IMR-90 (cell line): ENCODE data around the gene IGBP1. TPM values are rescaled to one million over a fixed set of nuclear protein-coding genes. Genes with fewer than 3 reads are reported as not detected.

Experiments used
- ATAC-seq: fragments of 200-7000 bp; cut with Tn5 transposase; 2 replicates; pipeline ENCODE4 v1.9.1; 2020; ENCODE audit warnings: low read depth, mild to moderate bottlenecking, moderate library complexity
- BruUV-seq: library from RNA; stranded (reverse); fragments of 400-500 nt; replicated peaks from 2 replicates; lab custom pipeline; 2021; lab: Mats Ljungman, UMichigan
- CTCF ChIA-PET: fragments of 300-600 bp; formaldehyde crosslinking; extraction: SDS; loops from one replicate; lab custom pipeline; 2021; ENCODE audit warnings: antibody characterized with exemption; lab: Yijun Ruan, JAX
- POLR2A ChIA-PET: fragments of 300-600 bp; sonication (Branson Sonifier 250); formaldehyde crosslinking; loops from one replicate; lab custom pipeline; 2022; ENCODE audit warnings: antibody characterized with exemption; ENCODE audit not compliant: unreplicated experiment; lab: Charles Lee
- DNase-seq: peaks from one replicate; pipeline ENCODE4 v3.0.0; 2013
- H2AFZ ChIP-seq: replicated peaks from 2 replicates; pipeline ENCODE3; 2013; ENCODE audit warnings: low read length, mild to moderate bottlenecking; ENCODE audit not compliant: poor library complexity
- H2AK5ac ChIP-seq: 2 replicates; pipeline ENCODE4 v1.6.1; 2013; ENCODE audit warnings: low read depth, low read length, inconsistent platforms
- H2AK9ac ChIP-seq: replicated peaks from 2 replicates; pipeline ENCODE3; 2013; ENCODE audit warnings: mild to moderate bottlenecking, low read depth, low read length, moderate library complexity; ENCODE audit not compliant: poor library complexity
- H2BK120ac ChIP-seq: 2 replicates; pipeline ENCODE4 v1.6.1; 2013; ENCODE audit warnings: low read depth, low read length, inconsistent platforms
- H2BK15ac ChIP-seq: 3 replicates; pipeline ENCODE4 v1.6.1; 2013; ENCODE audit warnings: low read depth, low read length, inconsistent platforms
- H2BK20ac ChIP-seq: 2 replicates; pipeline ENCODE4 v1.6.1; 2013; ENCODE audit warnings: low read depth, mild to moderate bottlenecking, inconsistent platforms, low read length, moderate library complexity
- H2BK5ac ChIP-seq: 2 replicates; pipeline ENCODE4 v1.6.1; 2013; ENCODE audit warnings: mild to moderate bottlenecking, low read depth, low read length, inconsistent platforms; ENCODE audit not compliant: poor library complexity, severe bottlenecking
- H3K14ac ChIP-seq: replicated peaks from 2 replicates; pipeline ENCODE4 v1.6.1; 2013; ENCODE audit warnings: low read depth, low read length, inconsistent platforms
- H3K18ac ChIP-seq: 2 replicates; pipeline ENCODE4 v1.6.1; 2013; ENCODE audit warnings: low read depth, low read length, control low read depth
- H3K23ac ChIP-seq: 2 replicates; pipeline ENCODE4 v1.6.1; 2013; ENCODE audit warnings: low read depth, low read length, inconsistent platforms
- H3K27ac ChIP-seq: 2 replicates; pipeline ENCODE4 v1.5.1; 2013; ENCODE audit warnings: mild to moderate bottlenecking, control low read depth, low read length; ENCODE audit not compliant: insufficient read depth
- H3K27me3 ChIP-seq: 2 replicates; pipeline ENCODE4 v1.6.1; 2013; ENCODE audit warnings: low read length; ENCODE audit not compliant: control insufficient read depth, insufficient read depth
- H3K36me3 ChIP-seq: 2 replicates; pipeline ENCODE4 v1.6.1; 2013; ENCODE audit warnings: low read length, mixed read lengths; ENCODE audit not compliant: control insufficient read depth, insufficient read depth
- H3K4ac ChIP-seq: 2 replicates; pipeline ENCODE4 v1.6.1; 2013; ENCODE audit warnings: low read depth, low read length, inconsistent platforms
- H3K4me1 ChIP-seq: 2 replicates; pipeline ENCODE4 v1.6.1; 2013; ENCODE audit warnings: low read length, mixed read lengths; ENCODE audit not compliant: control insufficient read depth, insufficient read depth
- H3K4me2 ChIP-seq: 2 replicates; pipeline ENCODE4 v1.6.1; 2013; ENCODE audit warnings: low read depth, mild to moderate bottlenecking, control low read depth, low read length, moderate library complexity
- H3K4me3 ChIP-seq: 2 replicates; pipeline ENCODE4 v1.5.1; 2013; ENCODE audit warnings: low read depth, mild to moderate bottlenecking, control low read depth, low read length, moderate library complexity; ENCODE audit not compliant: insufficient read depth
- H3K56ac ChIP-seq: 2 replicates; pipeline ENCODE4 v1.6.1; 2013; ENCODE audit warnings: low read length, inconsistent platforms; ENCODE audit not compliant: insufficient read depth; ENCODE audit errors: extremely low read depth
- H3K79me1 ChIP-seq, 2 experiments: 2 replicates each; pipeline ENCODE4 v1.6.1; 2013; ENCODE audit warnings: low read length in 2 of 2, inconsistent platforms in 1 of 2, low read depth in 1 of 2
- H3K9ac ChIP-seq: 2 replicates; pipeline ENCODE4 v1.6.1; 2013; ENCODE audit warnings: low read depth, low read length, control low read depth
- H3K9me1 ChIP-seq: 2 replicates; pipeline ENCODE4 v1.6.1; 2013; ENCODE audit warnings: low read length, inconsistent platforms; ENCODE audit not compliant: insufficient read depth
- H3K9me3 ChIP-seq: 2 replicates; pipeline ENCODE4 v1.6.1; 2013; ENCODE audit warnings: low read length; ENCODE audit not compliant: control insufficient read depth, insufficient read depth
- H4K20me1 ChIP-seq: 2 replicates; pipeline ENCODE4 v1.6.1; 2013; ENCODE audit warnings: low read length, inconsistent platforms; ENCODE audit not compliant: insufficient read depth
- H4K5ac ChIP-seq: 2 replicates; pipeline ENCODE4 v1.6.1; 2013; ENCODE audit warnings: mild to moderate bottlenecking, low read depth, low read length, control low read depth
- H4K8ac ChIP-seq, 2 experiments: 2 replicates each; pipeline ENCODE4 v1.6.1; 2013; ENCODE audit warnings: low read depth in 2 of 2, low read length in 2 of 2, control low read depth in 1 of 2, inconsistent platforms in 1 of 2
- H4K91ac ChIP-seq: 2 replicates; pipeline ENCODE4 v1.6.1; 2013; ENCODE audit warnings: low read depth, low read length, inconsistent platforms; ENCODE audit not compliant: insufficient read depth
- BHLHE40 ChIP-seq: fragments of 150-350 bp; IDR thresholded peaks from 2 replicates; pipeline ENCODE4 v1.6.1; 2016; ENCODE audit warnings: mild to moderate bottlenecking, low read depth, low read length
- CEBPB ChIP-seq: IDR thresholded peaks from 2 replicates; pipeline ENCODE4 v1.6.1; 2012; ENCODE audit warnings: low read depth, low read length, improper control_type of control experiment
- CHD1 ChIP-seq: IDR thresholded peaks from 2 replicates; pipeline ENCODE4 v1.6.1; 2012; ENCODE audit warnings: low read depth, low read length, improper control_type of control experiment
- ELK1 ChIP-seq: fragments of 150-350 bp; IDR thresholded peaks from 2 replicates; pipeline ENCODE4 v1.6.1; 2016; ENCODE audit warnings: low read depth, mild to moderate bottlenecking, low read length, moderate library complexity, borderline replicate concordance
- FOS ChIP-seq: fragments of 150-350 bp; IDR thresholded peaks from 2 replicates; pipeline ENCODE4 v1.6.1; 2016; ENCODE audit warnings: low read depth, low read length
- MAFK ChIP-seq: IDR thresholded peaks from 2 replicates; pipeline ENCODE4 v1.6.1; 2012; ENCODE audit warnings: low read depth, low read length, improper control_type of control experiment
- MAZ ChIP-seq: IDR thresholded peaks from 2 replicates; pipeline ENCODE4 v1.6.1; 2012; ENCODE audit warnings: low read depth, mild to moderate bottlenecking, low read length, improper control_type of control experiment, moderate library complexity, borderline replicate concordance
- MXI1 ChIP-seq: IDR thresholded peaks from 2 replicates; pipeline ENCODE4 v1.6.1; 2012; ENCODE audit warnings: low read depth, mild to moderate bottlenecking, low read length, moderate library complexity, borderline replicate concordance
- NFE2L2 ChIP-seq: fragments of 150-350 bp; IDR thresholded peaks from 2 replicates; pipeline ENCODE4 v1.6.1; 2016; ENCODE audit warnings: low read depth, mild to moderate bottlenecking, low read length
- POLR2A ChIP-seq: IDR thresholded peaks from 2 replicates; pipeline ENCODE4 v1.6.1; 2012; ENCODE audit warnings: mild to moderate bottlenecking, low read depth, low read length
- RAD21 ChIP-seq: IDR thresholded peaks from 2 replicates; pipeline ENCODE4 v1.6.1; 2012; ENCODE audit warnings: low read length, improper control_type of control experiment
- RCOR1 ChIP-seq: IDR thresholded peaks from 2 replicates; pipeline ENCODE4 v1.6.1; 2012; ENCODE audit warnings: mild to moderate bottlenecking, low read length, improper control_type of control experiment; ENCODE audit not compliant: insufficient replicate concordance
- RFX5 ChIP-seq: IDR thresholded peaks from 2 replicates; pipeline ENCODE4 v1.8.0; 2012; ENCODE audit warnings: low read depth, mild to moderate bottlenecking, low read length, moderate library complexity
- SMC3 ChIP-seq: fragments of 150-350 bp; IDR thresholded peaks from 2 replicates; pipeline ENCODE4 v1.6.1; 2016; ENCODE audit warnings: low read depth, mild to moderate bottlenecking, antibody characterized with exemption, low read length, moderate library complexity
- WGBS, 2 experiments: methylation state at CpG; one replicate each; pipeline versions ENCODE4 v1.1.5 to v1.1.7; 2013; ENCODE audit warnings: missing lambda C conversion rate in 2 of 2; ENCODE audit not compliant: insufficient read length in 1 of 2; ENCODE audit errors: extremely low coverage in 2 of 2; 5-methylcytosine and 5-hydroxymethylcytosine counted together
- dilution Hi-C: fragments of 300-500 bp; cut with HindIII; formaldehyde crosslinking; loops from one replicate; pipeline ENCODE4 v1.14.3; 2018; ENCODE audit warnings: low sequenced_read_pairs; ENCODE audit not compliant: unreplicated experiment
- in situ Hi-C: fragments of 300-500 bp; cut with MboI; formaldehyde crosslinking; loops from 3 replicates; pipeline ENCODE4 v1.14.3; 2019; ENCODE audit warnings: low sequenced_read_pairs, inconsistent platforms, mixed read lengths
- intact Hi-C: fragments of 100-400 bp; cut with micrococcal nuclease; formaldehyde crosslinking; loops from 2 replicates; pipeline ENCODE4 v1.10.0; 2022
- polyA plus RNA-seq, 3 experiments: library from polyadenylated mRNA; depleted of rRNA; stranded (reverse); fragments of >200 nt; gene quantifications; 2 replicates each; pipeline ENCODE4 v1.2.3, GENCODE V29; 2012; ENCODE audit warnings: low replicate concordance in 1 of 3
- total RNA-seq: library from RNA; depleted of rRNA; stranded (reverse); fragments of >200 nt; gene quantifications from 2 replicates; pipeline ENCODE4 v1.2.3, GENCODE V29; 2012
- TF ChIP-seq, protein P1 (sequence below): conservative IDR thresholded peaks from 2 replicates; pipeline ENCODE4 v1.5.1; 2012; ENCODE audit warnings: mild to moderate bottlenecking, low read depth, low read length, improper control_type of control experiment
- TF ChIP-seq, protein P2 (sequence below): fragments of 150-350 bp; IDR thresholded peaks from 2 replicates; pipeline ENCODE4 v1.6.1; 2017; ENCODE audit warnings: mild to moderate bottlenecking, antibody characterized with exemption, low read length, low read depth

Gene IGBP1
- total and polyA plus RNA-seq, 2 of the 4 experiments (the other 2 are of a cell fraction) = 51.8 to 87.1 TPM

GRCh38 chrX:70174754-70175153, 41.5 kb downstream of the IGBP1 start:
- no peak overlapping the region for H3K4me3 ChIP-seq
- TF ChIP-seq MAFK (no peak), MAZ (no peak), CHD1 (no peak), SMC3 (no peak), FOS (no peak), MXI1 (no peak), BHLHE40 (no peak), ELK1 (no peak), RAD21 (no peak), CEBPB (no peak), RFX5 (no peak), RCOR1 (no peak), NFE2L2 (no peak), POLR2A (no peak)
- TF ChIP-seq, protein P1, sequence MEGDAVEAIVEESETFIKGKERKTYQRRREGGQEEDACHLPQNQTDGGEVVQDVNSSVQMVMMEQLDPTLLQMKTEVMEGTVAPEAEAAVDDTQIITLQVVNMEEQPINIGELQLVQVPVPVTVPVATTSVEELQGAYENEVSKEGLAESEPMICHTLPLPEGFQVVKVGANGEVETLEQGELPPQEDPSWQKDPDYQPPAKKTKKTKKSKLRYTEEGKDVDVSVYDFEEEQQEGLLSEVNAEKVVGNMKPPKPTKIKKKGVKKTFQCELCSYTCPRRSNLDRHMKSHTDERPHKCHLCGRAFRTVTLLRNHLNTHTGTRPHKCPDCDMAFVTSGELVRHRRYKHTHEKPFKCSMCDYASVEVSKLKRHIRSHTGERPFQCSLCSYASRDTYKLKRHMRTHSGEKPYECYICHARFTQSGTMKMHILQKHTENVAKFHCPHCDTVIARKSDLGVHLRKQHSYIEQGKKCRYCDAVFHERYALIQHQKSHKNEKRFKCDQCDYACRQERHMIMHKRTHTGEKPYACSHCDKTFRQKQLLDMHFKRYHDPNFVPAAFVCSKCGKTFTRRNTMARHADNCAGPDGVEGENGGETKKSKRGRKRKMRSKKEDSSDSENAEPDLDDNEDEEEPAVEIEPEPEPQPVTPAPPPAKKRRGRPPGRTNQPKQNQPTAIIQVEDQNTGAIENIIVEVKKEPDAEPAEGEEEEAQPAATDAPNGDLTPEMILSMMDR = no peak
- TF ChIP-seq, protein P2, sequence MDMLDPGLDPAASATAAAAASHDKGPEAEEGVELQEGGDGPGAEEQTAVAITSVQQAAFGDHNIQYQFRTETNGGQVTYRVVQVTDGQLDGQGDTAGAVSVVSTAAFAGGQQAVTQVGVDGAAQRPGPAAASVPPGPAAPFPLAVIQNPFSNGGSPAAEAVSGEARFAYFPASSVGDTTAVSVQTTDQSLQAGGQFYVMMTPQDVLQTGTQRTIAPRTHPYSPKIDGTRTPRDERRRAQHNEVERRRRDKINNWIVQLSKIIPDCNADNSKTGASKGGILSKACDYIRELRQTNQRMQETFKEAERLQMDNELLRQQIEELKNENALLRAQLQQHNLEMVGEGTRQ = no peak
- peak overlapping the region; percentile 70 for H2BK15ac ChIP-seq
- no CpG with 5 or more reads among the region's 4 CpGs for WGBS, 2 experiments
- H3K18ac ChIP-seq = peak overlapping the region; percentile 66
- peak overlapping the region; percentile 98 for H3K4ac ChIP-seq
- H2BK120ac ChIP-seq = peak overlapping the region; percentile 94
- 0 out of 2 replicates have a peak, but pooled peaks cover 3% of the 10 kb centered on the region for H3K9me3 ChIP-seq
- dilution Hi-C loops (no loop called here), intact Hi-C loops (no loop called here), in situ Hi-C loops (no loop called here)
- 0 out of 2 replicates have a peak overlapping the region, but pooled peaks have one; percentile 36 for H3K9ac ChIP-seq
- H3K27ac ChIP-seq = peak overlapping the region; percentile 83
- H3K4me2 ChIP-seq = peak overlapping the region; percentile 12; the same call in 1 of the 2 replicates
- CTCF ChIA-PET = no interaction called here
- H3K79me1 ChIP-seq = no peaks in the 10 kb centered on the region
- H4K91ac ChIP-seq = peak overlapping the region; percentile 90
- peak overlapping the region; percentile 73 to 89 for H4K8ac ChIP-seq
- H2BK20ac ChIP-seq = peak overlapping the region; percentile 83
- H3K4me1 ChIP-seq = peaks cover 13% of the 10 kb centered on the region
- H2AK9ac ChIP-seq = peak overlapping the region; percentile 85
- DNase-seq (peak; percentile 41), ATAC-seq (peak; percentile 6; the same call in 1 of the 2 replicates)
- H4K20me1 ChIP-seq = no peaks in the 10 kb centered on the region
- H2BK5ac ChIP-seq = peak overlapping the region; percentile 92
- H3K23ac ChIP-seq = peak overlapping the region; percentile 58; the same call in 1 of the 2 replicates
- H3K27me3 ChIP-seq = no peaks in the 10 kb centered on the region; the same call in 1 of the 2 replicates
- H3K14ac ChIP-seq = peak overlapping the region; percentile 77
- no peaks in the 10 kb centered on the region for H3K36me3 ChIP-seq
- POLR2A ChIA-PET = interaction anchor here (0.5 to 0.6 kb wide), 2 partner anchors 282 to 361 kb away, joined by 4 to 8 read pairs; no protein-coding TSS in a partner anchor
- no TSS peak for BruUV-seq
- 0 out of 2 replicates have a peak, but pooled peaks cover 7% of the 10 kb centered on the region for H3K9me1 ChIP-seq
- peak overlapping the region; percentile 61 for H3K56ac ChIP-seq
- peak overlapping the region; percentile 68 for H2AFZ ChIP-seq
- peak overlapping the region; percentile 90 for H2AK5ac ChIP-seq
- H4K5ac ChIP-seq = peak overlapping the region; percentile 5
